Measurements from ENCODE around the gene PRKAR1B. TPM values are rescaled to one million over a fixed set of nuclear protein-coding genes. Genes with fewer than 3 reads are reported as not detected.
"Not testable (repeated sequence)": the region's sequence is repeated elsewhere in the genome, so short reads cannot be mapped to it uniquely, and the experiment has no call there.

Gene PRKAR1B
- polyA plus RNA-seq, 6 donors from 2014 or later, result 2.9 to 5.9 (median 4.2) TPM

- no peak for DNase-seq
- Mint-ChIP-seq H3K27ac (no peak overlapping the region), H3K36me3 (no peaks in the 10 kb centered on the region), H3K4me1 (no peaks in the 10 kb centered on the region), H3K27me3 (no peaks in the 10 kb centered on the region), H3K4me3 (no peak overlapping the region), H3K9me3 (no peaks in the 10 kb centered on the region)
- ATAC-seq (ENCODE audit: low read depth in 2 of 2), result no peak
Observed at GRCh38 chr7:562789-563628, 164.1 kb downstream of the PRKAR1B start.

GRCh38 chr7:562374-562675 lies 164.8 kb downstream of the PRKAR1B start:
- Mint-ChIP-seq H3K27me3 (no peaks in the 10 kb centered on the region), H3K9me3 (no peaks in the 10 kb centered on the region), H3K27ac (peak overlapping the region in 1 of 6 donors; percentile 68), H3K36me3 (no peaks in the 10 kb centered on the region), H3K4me3 (no peak overlapping the region), H3K4me1 (no peaks in the 10 kb centered on the region)
- ATAC-seq (ENCODE audit: low read depth in 2 of 2) (no peak), DNase-seq (no peak)

DNA sequence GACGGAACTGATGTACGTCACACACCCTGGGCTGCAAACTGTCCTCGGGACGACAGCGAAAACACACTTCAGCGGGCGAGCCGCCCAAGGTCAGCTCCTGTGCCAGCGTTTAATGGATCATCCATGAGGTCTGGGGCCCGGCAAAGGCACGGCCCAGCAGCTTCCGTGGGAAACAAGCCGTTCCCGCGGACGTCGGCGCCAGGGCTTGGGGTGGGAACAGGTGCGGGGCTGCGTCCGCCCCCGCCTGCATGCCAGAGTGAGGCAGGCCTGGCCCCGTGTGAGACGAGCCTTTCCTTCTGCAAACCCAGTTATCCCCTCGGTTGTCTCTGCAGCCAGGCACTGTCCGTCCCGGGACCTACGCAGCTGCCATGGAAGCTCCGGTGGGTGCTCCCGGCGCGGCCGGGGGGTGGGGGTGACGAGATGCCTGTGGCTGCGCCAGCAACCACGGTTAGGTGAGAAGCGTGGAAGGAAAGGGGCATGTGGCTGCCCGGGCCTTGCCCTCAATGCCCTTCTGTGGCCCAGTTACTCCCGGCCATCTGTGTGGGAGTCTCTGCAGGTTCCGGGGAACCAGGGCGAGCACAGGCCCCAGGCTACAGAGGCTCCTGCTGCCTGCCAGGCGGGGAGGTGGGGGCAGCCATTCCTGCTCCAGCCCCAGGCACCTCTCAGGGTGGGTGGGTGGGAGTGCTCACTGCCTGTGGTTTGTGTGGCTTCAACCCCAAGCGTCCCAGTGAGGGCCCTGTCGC lies 165.3 kb downstream of the PRKAR1B start:
- ATAC-seq (ENCODE audit: low read depth in 2 of 2) (no peak), DNase-seq (no peak)
- no peaks in the 10 kb centered on the region for H3K36me3 Mint-ChIP-seq
- H3K27me3 Mint-ChIP-seq, result no peaks in the 10 kb centered on the region
- H3K9me3 Mint-ChIP-seq, result peaks cover 0 to 3% (median 0%) of the 10 kb centered on the region in 7 donors
- H3K4me1 Mint-ChIP-seq, result no peaks in the 10 kb centered on the region
- no peak overlapping the region for H3K27ac Mint-ChIP-seq
- H3K4me3 Mint-ChIP-seq, result no peak overlapping the region

DNA sequence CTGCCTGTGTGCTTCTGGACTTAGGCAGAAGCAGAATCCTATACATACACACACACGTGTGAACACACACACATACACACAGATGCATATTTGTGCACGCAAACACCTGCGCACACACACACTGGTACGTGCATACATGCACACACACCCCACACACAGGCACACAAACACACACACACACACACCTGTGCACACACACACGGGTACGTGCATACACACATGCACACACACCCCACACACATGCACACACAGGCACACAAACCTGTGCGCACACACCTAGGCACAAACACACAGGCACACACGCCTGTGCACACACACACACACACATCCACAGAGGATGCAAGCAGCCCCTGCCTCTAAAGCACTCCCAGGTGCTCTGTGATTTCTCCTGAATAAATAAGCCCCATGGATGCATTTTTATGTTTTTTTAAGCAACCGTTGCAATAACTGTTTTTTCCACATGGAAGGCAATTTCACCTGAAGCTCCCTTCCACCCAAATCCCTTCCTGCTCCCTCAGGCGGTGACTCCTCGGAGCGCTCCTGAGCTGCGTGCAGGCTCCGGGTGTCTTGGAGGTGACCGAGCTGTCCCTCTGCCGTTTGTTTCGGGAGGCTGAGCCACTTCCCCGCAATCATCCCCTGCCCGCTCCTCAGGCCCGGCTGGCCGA lies 166.0 kb downstream of the PRKAR1B start:
- no peak overlapping the region for H3K27ac Mint-ChIP-seq
- no peak overlapping the region for H3K4me3 Mint-ChIP-seq

GRCh38 chr7:559396-559705 lies 167.7 kb downstream of the PRKAR1B start:
- Mint-ChIP-seq H3K27me3 (no peaks in the 10 kb centered on the region), H3K4me1 (no peaks in the 10 kb centered on the region), H3K4me3 (no peak overlapping the region), H3K27ac (no peak overlapping the region), H3K9me3 (peaks cover 0 to 3% (median 0%) of the 10 kb centered on the region in 7 donors), H3K36me3 (no peaks in the 10 kb centered on the region)
- no peak for ATAC-seq (ENCODE audit: low read depth in 2 of 2)
- DNase-seq, result no peak

More for the DNA sequence above, 166.0 kb downstream of the PRKAR1B start:
- no peaks in the 10 kb centered on the region for H3K27me3 Mint-ChIP-seq
- H3K4me1 Mint-ChIP-seq, result no peaks in the 10 kb centered on the region
- no peak for DNase-seq
- H3K36me3 Mint-ChIP-seq, result no peaks in the 10 kb centered on the region
- H3K9me3 Mint-ChIP-seq, result peaks cover 0 to 3% (median 0%) of the 10 kb centered on the region in 7 donors
- ATAC-seq (ENCODE audit: low read depth in 2 of 2), result no peak

GRCh38 chr7:557558-557881 lies 169.6 kb downstream of the PRKAR1B start:
- H3K9me3 Mint-ChIP-seq, result peaks cover 0 to 3% (median 0%) of the 10 kb centered on the region in 7 donors
- H3K27me3 Mint-ChIP-seq, result no peaks in the 10 kb centered on the region
- no peak overlapping the region for H3K27ac Mint-ChIP-seq
- no peaks in the 10 kb centered on the region for H3K36me3 Mint-ChIP-seq
- H3K4me3 Mint-ChIP-seq, result no peak overlapping the region
- DNase-seq, result no peak
- H3K4me1 Mint-ChIP-seq, result no peaks in the 10 kb centered on the region
- no peak for ATAC-seq (ENCODE audit: low read depth in 2 of 2)

- Mint-ChIP-seq H3K4me3 (no peak overlapping the region), H3K27ac (no peak overlapping the region), H3K9me3 (peaks cover 0 to 3% (median 0%) of the 10 kb centered on the region in 7 donors), H3K36me3 (no peaks in the 10 kb centered on the region), H3K4me1 (no peaks in the 10 kb centered on the region), H3K27me3 (no peaks in the 10 kb centered on the region)
- ATAC-seq (ENCODE audit: low read depth in 2 of 2), result no peak
- no peak for DNase-seq
Observed at GRCh38 chr7:556837-557557, 170.1 kb downstream of the PRKAR1B start.

GRCh38 chr7:556291-556826 lies 170.7 kb downstream of the PRKAR1B start:
- Mint-ChIP-seq H3K27me3 (no peaks in the 10 kb centered on the region), H3K27ac (no peak overlapping the region), H3K9me3 (peaks cover 0 to 3% (median 0%) of the 10 kb centered on the region in 7 donors), H3K36me3 (no peaks in the 10 kb centered on the region), H3K4me1 (no peaks in the 10 kb centered on the region), H3K4me3 (no peak overlapping the region)
- ATAC-seq (ENCODE audit: low read depth in 2 of 2), result no peak
- DNase-seq, result no peak

GRCh38 chr7:555551-556160 lies 171.4 kb downstream of the PRKAR1B start:
- ATAC-seq (ENCODE audit: low read depth in 2 of 2) (no peak), DNase-seq (no peak)
- H3K9me3 Mint-ChIP-seq, result peaks cover 0 to 3% (median 0%) of the 10 kb centered on the region in 7 donors
- H3K4me1 Mint-ChIP-seq, result no peaks in the 10 kb centered on the region
- peak overlapping the region in 1 of 8 donors; percentile 68 for H3K4me3 Mint-ChIP-seq
- no peaks in the 10 kb centered on the region for H3K27me3 Mint-ChIP-seq
- H3K36me3 Mint-ChIP-seq, result no peaks in the 10 kb centered on the region
- H3K27ac Mint-ChIP-seq, result no peak overlapping the region

DNA sequence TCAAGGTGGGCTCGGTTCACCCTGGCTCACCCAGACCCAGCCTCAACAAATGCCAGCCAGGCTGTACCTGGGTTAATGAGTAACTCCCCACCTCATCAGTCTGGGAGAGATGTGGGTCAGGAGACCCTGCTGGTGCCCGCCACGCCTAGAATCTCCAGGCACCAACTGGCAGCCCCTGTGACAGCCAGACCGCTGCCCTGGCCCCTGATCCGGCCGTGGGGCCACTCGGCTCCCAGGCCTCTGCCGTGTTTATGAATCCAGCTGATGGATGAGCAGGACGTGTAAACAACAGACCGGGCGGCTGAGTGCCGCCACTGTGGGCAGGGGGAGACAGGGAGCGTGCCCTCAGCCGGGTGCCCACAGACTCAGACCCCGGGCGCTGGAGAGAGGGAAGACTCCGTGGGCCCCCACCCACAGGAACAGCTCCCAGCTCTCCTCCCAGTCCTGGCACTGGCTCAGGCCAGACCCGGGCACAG lies 173.4 kb downstream of the PRKAR1B start:
- no peaks in the 10 kb centered on the region for H3K27me3 Mint-ChIP-seq
- no peaks in the 10 kb centered on the region for H3K4me1 Mint-ChIP-seq
- ATAC-seq (ENCODE audit: low read depth in 2 of 2), result no peak
- no peak overlapping the region for H3K27ac Mint-ChIP-seq
- no peak overlapping the region for H3K4me3 Mint-ChIP-seq
- no peak for DNase-seq
- H3K36me3 Mint-ChIP-seq, result no peaks in the 10 kb centered on the region
- H3K9me3 Mint-ChIP-seq, result peaks cover 0 to 4% (median 0%) of the 10 kb centered on the region in 7 donors

- no peak overlapping the region for H3K27ac Mint-ChIP-seq
Observed at GRCh38 chr7:552868-553635, 174.0 kb downstream of the PRKAR1B start.

GRCh38 chr7:552151-552867 lies 174.8 kb downstream of the PRKAR1B start:
- not testable (repeated sequence) for ATAC-seq (ENCODE audit: low read depth in 2 of 2); H3K4me3 Mint-ChIP-seq

More at GRCh38 chr7:552868-553635, 174.0 kb downstream of the PRKAR1B start:
- H3K4me1 Mint-ChIP-seq, result no peaks in the 10 kb centered on the region
- DNase-seq, result no peak
- peaks cover 0 to 4% (median 0%) of the 10 kb centered on the region in 7 donors for H3K9me3 Mint-ChIP-seq
- H3K27me3 Mint-ChIP-seq, result no peaks in the 10 kb centered on the region
- no peak for ATAC-seq (ENCODE audit: low read depth in 2 of 2)
- H3K36me3 Mint-ChIP-seq, result peaks cover 0 to 3% of the 10 kb centered on the region in 2 donors
- no peak overlapping the region for H3K4me3 Mint-ChIP-seq

More at GRCh38 chr7:552151-552867, 174.8 kb downstream of the PRKAR1B start:
- DNase-seq, H3K27ac Mint-ChIP-seq, H3K36me3 Mint-ChIP-seq, H3K4me1 Mint-ChIP-seq, H3K9me3 Mint-ChIP-seq, H3K27me3 Mint-ChIP-seq: not testable (repeated sequence)

Data from naive B cell (primary cell).